Measurements from ENCODE around the gene HMMR.
"Not testable (repeated sequence)": the region's sequence is repeated elsewhere in the genome, so short reads cannot be mapped to it uniquely, and the experiment has no call there.

The HMMR gene, protein sequence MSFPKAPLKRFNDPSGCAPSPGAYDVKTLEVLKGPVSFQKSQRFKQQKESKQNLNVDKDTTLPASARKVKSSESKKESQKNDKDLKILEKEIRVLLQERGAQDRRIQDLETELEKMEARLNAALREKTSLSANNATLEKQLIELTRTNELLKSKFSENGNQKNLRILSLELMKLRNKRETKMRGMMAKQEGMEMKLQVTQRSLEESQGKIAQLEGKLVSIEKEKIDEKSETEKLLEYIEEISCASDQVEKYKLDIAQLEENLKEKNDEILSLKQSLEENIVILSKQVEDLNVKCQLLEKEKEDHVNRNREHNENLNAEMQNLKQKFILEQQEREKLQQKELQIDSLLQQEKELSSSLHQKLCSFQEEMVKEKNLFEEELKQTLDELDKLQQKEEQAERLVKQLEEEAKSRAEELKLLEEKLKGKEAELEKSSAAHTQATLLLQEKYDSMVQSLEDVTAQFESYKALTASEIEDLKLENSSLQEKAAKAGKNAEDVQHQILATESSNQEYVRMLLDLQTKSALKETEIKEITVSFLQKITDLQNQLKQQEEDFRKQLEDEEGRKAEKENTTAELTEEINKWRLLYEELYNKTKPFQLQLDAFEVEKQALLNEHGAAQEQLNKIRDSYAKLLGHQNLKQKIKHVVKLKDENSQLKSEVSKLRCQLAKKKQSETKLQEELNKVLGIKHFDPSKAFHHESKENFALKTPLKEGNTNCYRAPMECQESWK

DNA sequence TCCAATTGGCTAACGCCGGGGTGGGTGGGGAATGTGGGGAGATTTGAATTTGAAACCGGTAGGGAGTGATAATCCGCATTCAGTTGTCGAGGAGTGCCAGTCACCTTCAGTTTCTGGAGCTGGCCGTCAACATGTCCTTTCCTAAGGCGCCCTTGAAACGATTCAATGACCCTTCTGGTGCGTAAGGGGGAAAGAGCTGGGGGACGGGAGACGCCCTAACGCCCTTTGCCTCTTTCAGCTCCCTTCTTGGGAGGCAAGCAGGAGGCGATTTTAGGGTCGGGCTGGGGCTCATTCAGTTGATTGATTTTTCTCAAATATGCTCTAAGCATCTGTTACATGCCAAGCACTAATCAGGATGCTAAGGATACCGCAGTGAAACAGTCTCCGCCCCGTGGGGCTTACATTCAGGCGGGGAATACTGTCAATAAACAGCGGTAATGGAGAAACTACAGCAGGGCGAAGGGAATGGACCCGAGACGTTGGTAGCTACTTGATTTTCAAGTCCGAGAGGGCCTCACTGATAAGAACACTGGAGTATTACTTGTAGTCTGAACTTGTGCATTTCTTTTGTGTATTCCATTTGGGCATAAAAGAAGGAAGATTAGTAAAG, at the start of gene HMMR:
Gene HMMR, plus strand, starts transcription at position 71 of the 610 bp plus-strand sequence. Its CDS starts 61 bp downstream, at position 132.
- no peak for DNase-seq

DNA sequence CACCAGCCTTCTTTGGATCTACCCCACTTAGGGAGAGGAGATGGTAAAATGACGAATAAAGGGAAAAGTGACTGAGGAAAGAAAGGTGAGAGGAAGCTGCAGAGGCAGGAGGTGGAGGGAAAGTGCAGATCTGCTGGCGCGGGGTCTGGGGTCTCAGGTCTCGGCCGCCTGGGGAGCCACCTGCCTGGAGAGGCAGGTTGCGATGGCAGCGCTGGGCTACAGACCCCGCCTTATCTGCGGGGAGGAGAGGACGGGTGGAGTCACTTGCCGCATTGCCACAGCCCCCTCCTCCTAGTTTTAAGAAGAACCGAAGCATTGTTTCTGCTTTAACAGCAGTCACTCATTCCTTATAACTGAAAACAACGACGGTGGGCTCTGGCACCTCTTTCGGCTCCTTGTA, 44.8 kb upstream of the HMMR start:
- DNase-seq = not testable (repeated sequence)

DNA sequence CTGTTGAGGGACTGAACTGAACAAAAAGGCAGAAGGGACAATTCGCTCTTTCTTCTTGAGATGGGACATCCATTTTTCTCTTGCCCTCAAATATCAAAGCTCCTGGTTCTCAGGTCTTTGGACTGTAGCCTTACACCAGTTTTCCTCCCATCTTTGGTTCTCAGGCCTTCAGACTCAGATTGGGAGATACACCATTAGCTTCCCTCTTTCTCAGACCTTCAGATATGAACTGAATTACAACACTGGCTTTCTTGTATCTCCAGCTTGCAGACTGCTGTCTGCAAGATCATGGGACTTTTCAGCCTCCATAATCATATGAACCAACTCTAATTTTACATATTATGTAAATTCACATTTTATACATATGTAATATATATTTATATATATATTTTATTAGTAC, 35.6 kb upstream of the HMMR start:
- DNase-seq = no peak

DNA sequence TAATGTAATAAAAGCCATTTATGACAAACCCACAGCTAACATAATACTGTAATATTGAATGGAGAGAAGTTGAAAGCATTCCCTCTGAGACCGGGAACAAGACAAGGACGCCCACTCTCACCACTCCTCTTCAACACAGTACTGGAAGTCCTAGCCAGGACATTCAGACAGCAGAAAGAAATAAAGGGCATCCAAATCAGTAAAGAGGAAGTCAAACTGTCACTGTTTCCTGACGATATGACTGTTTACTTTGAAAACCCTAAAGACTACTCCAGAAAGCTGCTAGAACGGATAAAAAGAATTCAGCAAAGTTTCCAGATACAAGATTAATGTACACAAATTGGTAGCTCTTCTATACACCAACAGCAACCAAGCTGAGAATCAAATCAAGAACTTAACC, 34.3 kb upstream of the HMMR start:
- not testable (repeated sequence) for DNase-seq

DNA sequence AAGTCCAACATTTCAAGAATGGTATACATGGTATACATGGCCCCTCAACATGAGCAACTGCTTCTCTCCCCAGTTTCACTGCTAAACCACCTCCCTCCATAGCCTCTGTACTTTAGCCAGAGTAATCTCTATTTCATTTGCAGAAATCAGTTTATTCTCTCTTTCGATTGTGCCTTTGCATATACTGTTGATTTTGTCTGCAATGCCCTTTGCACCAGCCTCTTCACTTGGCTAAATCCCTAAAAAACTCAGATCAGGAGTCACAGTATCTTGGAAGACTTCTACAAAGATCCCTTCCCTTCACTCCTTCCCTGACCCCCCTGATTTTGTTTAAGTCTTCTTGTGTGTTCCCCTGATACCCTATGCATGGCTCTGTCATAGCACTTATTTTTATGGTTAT, 27.9 kb upstream of the HMMR start:
- DNase-seq = no peak

DNA sequence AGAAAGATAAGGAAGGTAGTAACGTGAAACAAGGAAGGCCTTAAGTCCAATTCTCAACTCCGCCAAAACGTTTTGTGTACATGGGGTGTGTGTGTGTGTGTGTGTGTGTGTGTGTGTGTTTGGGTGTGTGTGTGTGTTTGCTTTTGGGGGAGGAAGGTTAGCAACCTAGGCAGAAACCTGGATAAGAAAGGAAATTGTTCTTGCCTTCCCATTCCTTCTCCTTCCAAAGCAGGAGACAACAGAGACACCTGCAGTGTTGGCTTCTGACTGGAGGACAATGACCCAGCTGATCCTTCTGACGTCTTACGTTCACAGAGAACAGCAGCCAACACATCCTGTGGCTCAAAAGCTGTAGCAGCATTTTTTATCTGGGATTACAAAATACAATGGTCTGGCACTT, 27.2 kb upstream of the HMMR start:
- DNase-seq = no peak

DNA sequence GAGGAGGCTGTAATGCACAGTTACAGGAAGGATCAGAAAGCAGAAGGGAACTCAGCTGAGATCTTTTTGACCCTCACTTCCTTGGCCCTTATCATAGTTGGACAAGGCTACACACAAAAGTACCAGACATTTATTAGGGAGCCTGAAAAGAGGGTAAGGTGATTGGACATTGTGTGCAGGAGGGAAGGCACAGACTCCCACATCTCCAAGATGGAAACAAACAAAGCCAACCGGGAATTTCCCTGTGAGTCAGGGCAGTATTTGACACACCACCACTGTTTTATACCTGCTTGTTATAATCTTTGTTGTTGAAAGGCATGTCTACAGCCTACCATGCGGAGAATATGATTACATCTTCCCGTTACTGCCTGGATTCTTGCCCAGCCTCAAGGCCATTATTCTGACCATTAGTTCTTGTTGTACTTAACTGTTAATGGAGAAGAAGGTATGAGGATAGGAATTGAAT, 26.0 kb upstream of the HMMR start:
- peak; percentile 12 for DNase-seq

DNA sequence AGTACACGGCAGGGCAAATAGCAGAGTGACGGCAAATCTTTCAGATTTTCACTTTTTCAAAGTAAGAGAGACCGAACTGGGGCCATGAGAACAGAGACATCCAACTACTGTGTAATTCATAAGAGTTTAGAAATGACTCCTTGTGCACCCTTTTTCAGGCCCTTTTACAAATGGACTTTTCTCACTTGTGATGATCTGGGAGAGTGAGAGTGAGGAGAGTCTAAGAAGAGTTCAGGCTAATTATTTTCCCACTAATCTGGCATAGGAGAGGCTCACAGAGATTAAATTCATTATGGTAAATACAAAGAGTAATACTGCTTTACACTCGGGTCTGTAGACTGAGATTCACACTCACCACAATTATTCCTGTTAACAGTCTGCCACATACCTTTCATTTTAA, 23.9 kb upstream of the HMMR start:
- no peak for DNase-seq

DNA sequence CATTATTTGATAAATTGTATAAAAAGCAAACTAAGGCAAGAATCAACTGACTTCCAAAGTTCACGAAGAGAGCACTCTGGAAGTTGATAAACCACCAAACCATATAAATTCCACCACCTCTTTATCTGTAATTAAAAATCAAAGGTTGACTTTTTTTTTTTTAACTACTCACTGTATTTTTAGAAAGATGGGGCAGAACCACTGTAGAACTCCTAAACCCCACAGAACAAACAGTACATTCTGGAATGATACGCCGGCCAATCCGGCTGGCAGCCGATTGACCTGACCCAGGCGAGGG, 23.5 kb upstream of the HMMR start:
- DNase-seq = no peak

DNA sequence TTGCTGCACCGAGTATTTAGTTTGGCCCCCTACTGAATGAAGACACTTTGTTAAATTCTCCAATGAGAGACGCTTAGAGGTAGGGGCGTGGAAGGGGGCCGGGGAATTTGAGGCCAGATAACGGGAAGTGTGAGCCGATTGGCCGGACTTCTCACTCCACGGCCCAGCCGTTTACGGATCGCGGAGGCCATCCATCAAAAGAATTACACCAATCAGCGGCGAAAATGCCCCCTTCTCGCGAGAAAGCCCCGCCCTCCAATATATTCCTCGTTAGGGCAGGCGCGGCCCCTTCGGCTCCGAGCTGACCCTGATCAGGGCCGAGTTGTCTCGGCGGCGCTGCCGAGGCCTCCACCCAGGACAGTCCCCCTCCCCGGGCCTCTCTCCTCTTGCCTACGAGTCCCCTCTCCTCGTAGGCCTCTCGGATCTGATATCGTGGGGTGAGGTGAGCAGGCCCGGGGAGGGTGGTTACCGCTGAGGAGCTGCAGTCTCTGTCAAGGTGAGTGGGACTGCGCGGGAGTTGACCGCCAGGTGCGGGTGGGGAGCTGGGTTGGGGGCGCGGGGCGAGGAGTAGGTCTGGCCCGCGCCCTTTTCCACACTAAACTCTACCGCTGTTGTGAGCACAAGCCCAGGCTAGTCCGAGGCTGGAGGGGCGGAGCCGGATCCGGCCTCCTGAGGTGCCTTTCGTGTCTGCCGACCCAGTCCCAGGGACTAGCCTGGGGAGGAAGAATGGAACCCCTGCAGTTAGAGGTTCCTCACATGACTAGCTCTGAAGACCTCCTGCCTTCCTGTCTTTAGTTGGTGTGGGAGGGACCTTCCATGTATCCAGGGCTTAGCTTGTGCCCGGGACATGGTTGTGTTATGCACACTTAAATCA, 22.9 kb upstream of the HMMR start, which contains the start of gene CCNG1:
Gene CCNG1, plus strand, starts transcription at position 287 of the 874 bp plus-strand sequence. CDS start 1,662 bp downstream, outside the sequence.
- peak; percentile 79 for DNase-seq

DNA sequence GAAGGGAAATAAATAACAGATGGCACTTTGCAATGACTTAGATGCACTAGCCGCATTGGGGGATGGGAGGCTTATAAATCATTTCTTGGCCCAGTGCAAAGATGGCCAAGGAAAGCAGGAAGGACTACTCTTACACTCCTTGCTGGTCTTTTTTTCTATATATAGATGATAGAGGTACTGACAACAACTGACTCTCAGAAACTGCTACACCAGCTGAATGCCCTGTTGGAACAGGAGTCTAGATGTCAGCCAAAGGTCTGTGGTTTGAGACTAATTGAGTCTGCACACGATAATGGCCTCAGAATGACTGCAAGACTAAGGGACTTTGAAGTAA, 21.4 kb upstream of the HMMR start:
- no peak for DNase-seq

DNA sequence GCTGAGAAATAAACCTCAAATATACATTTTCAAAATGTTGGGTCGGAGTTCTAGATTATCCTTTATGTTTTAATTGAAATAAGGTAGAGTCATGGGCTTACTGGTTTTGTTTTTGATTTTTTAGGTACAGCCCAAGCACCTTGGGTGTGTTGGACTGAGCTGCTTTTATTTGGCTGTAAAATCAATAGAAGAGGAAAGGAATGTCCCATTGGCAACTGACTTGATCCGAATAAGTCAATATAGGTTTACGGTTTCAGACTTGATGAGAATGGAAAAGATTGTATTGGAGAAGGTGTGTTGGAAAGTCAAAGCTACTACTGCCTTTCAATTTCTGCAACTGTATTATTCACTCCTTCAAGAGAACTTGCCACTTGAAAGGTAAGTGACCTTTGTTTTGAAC, 19.5 kb upstream of the HMMR start:
- no peak for DNase-seq

DNA sequence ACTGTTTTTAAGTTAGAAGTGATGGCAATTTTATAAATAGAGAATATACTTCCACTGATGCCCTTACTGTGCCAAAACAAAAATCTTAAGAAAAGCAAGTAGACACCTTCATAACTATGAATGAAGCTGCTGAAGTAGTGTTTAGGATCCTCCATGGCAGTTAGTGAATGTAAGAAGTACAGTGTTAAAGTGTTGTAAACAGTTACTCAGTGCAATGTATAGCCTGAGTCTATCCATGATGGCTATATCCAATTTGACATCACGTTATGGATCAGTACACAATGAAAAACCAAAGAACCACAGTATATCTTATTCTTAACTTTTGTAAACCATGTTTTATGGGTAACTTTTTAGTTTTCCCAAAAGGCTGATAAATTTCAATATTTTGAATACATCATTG, 15.9 kb upstream of the HMMR start:
- no peak for DNase-seq

DNA sequence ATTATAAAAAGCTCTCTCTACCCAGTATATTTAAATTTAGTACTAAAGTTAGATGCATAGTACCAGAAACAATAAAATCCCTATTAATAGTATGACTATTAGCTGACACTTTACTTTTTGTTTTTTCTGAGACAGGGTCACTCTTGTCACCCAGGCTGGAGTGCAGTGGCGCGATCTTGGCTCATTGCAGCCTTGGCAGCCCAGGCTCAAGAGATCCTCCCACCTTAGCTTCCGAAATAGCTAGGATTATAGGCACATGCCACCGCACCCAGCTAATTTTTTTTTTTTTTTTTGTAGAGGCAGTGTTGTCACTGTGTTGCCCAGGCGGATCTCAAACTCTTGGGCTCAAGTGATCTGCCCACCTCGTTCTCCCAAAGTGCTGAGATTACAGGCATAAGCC, 15.1 kb upstream of the HMMR start:
- no peak for DNase-seq

DNA sequence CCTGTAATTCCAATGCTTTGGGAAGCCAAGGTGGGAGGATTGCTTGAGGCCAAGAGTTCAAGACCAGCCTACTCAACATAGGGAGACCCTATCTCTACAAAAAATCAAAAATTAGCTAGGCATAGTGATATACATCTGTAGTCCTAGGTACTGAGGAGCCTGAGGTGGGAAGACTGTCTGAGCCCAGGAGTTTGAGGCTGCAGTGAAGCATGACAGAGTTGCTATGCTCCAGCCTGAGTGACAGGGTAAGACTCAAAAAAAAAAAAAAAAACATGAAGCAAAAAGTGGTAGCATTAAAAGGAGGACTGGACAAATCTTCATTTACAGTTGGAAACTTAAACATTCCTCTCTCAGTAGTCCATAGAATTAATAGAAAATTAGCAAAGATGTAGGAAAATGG, 13.2 kb upstream of the HMMR start:
- no peak for DNase-seq

DNA sequence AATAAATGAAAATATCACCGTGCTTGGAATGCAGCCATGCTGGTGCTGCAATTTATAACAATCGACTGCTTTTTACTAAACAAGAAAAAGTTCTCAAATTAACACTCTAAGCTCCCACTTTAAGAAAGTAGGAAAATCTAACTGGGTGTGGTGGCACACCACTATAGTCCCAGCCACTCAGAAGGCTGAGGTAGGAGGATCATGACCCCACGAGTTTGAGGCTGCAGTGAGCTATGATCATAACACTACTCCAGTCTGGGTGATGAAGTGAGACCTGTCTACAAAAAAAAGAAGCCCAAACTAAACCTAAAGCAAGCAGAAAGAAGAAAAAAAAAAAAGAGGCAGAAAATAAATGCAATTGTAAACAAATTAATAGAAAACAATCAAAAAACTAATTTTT, 12.6 kb upstream of the HMMR start:
- DNase-seq = no peak

DNA sequence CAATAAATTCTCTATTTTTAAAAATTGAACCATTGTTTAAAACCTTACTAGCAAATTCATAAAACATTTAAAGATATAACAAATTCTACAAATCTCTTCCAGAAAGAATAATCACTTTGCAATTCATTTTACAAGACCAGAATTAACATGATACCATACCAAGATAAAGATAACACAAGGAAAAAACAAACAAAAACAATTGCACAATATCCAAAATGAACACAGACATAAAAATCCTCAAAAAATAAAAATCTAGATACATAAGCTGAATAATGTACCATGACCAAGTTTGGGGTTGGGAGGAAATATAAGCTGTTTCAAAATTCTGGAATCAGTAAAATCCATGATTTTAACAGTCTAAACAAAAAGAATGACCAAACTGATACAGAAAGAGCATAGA, 11.9 kb upstream of the HMMR start:
- no peak for DNase-seq

DNA sequence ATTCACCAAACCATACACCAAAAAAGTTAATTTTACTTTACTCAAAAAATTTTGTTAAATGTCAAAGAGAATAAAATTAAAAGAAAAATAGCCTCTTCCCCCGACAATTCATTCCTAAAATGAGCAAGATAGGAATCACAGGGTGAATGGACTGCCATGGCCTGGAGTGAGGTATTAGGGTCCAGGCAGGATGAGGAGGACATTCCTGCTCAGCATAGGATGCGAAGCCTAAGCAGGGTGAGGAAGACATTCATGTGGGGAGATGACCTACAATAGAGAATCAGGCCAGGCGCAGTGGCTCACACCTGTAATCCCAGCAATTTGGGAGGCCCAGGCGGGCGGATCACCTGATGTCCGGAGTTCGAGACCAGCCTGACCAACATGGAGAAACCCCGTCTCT, 8.9 kb upstream of the HMMR start:
- DNase-seq = no peak

DNA sequence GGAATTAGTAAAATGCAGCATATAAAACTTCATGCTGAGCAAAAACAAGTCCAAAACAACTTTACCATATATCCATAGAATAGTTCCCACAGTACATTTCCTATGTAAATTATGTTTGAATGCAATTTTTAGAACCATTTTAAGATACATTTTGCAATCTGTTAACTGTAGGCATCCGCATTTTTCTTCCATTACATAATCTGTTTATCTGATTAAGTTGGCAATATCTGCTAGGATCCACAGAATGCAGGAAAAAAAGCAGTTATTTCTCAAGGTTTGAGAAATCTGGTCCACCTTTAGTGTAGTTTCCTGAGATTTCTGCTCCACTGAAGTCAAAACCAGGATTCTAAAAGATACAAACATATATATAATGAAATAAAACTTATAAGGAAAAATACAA, 6.7 kb upstream of the HMMR start:
- DNase-seq = no peak

DNA sequence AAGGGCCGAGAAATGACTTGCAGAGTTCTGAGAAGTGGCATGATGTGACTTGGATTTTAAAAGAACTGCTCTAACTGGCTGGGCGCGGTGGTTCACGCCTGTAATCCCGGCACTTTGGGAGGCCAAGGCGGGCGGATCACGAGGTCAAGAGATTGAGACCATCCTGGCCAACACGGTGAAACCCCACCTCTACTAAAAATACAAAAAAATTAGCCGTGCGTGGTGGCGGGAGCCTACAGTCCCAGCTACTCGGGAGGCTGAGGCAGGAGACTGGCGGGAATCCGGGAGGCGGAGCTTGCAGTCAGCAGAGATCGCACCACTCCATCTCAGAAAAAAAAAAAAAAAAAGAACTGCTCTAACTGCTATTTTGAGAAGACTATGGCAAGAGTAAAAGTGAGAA, 5.0 kb upstream of the HMMR start:
- DNase-seq = not testable (repeated sequence)

DNA sequence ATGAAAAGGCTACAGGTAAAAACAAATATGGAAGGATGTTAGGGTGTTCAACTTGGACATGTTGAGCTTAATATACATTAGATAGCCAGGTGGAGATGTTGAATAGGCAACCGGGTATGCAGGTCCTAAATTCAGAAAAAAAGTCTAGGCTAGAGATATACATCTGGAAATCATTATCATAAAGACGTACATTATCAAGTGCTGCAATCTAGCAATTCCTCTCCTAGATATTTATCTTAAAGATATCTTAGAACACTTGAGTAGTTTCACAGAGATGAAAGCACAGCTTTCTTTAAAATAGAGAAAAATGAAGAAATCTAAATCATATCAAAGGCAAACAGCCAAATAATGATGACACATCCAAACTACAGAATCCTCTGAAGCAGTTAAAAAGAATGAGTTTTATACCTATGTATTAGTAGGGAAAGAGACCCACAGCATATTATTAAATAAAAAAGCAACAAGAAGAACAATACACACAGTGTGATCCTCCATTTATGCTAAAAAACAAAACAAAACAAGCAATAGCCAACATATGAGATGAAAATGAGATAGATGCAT, 4.3 kb upstream of the HMMR start:
- no peak for DNase-seq

DNA sequence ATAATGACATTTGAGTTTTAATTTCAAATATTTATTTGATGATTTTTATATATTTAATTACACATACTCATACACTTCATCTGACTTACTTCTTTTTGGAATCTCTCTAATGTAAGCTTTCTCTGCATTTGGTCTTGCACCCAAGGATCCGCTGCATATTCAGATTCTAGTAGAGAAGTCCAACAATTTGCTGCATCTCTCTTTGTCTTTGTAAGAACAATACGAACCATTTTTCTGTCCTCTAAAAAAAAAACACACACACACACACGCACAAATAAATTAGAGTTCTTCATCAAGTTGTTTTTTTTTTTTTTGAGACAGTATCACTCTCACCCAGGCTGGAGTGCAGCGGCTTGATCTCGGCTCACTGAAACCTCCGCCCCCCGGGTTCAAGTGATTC, 3.6 kb upstream of the HMMR start:
- no peak for DNase-seq

Data from stimulated activated CD4-positive, alpha-beta T cell treated with anti-CD3 and anti-CD28 coated beads, Interleukin-12 subunit alpha, Interleukin-12 subunit beta, amount 100 ng/mL, for 4 hours (primary cell).